H1 (cell line): ENCODE data around the gene SIRT6. TPM values are rescaled to one million over a fixed set of nuclear protein-coding genes. Genes with fewer than 3 reads are reported as not detected.

Experiments used
- CTCF ChIA-PET: fragments of 300-600 bp; sonication (Branson Sonifier 250); formaldehyde crosslinking; loops from one replicate; lab custom pipeline; 2021; ENCODE audit not compliant: partially characterized antibody; lab: Charles Lee
- POLR2A ChIA-PET: fragments of 300-600 bp; sonication (Branson Sonifier 250); formaldehyde crosslinking; loops from one replicate; lab custom pipeline; 2021; ENCODE audit warnings: inconsistent platforms; ENCODE audit not compliant: partially characterized antibody; lab: Charles Lee
- DNase-seq, 2 experiments: peaks; one replicate each; pipeline versions ENCODE4 v3.0.0 to v3.0.0-alpha.2; 2010 to 2022; ENCODE audit warnings: low spot score in 2 of 2, low read depth in 1 of 2, mixed read lengths in 1 of 2
- FAIRE-seq: peaks from 2 replicates; lab custom pipeline; 2011; peaks lifted over from hg19 to GRCh38; lab: Jason Lieb, UNC
- H2AFZ ChIP-seq: 2 replicates; pipeline ENCODE4 v1.8.1; 2012; ENCODE audit warnings: low read length, inconsistent platforms
- H2AK5ac ChIP-seq: 2 replicates; pipeline ENCODE4 v1.6.1; 2013; ENCODE audit warnings: low read depth, low read length
- H2BK120ac ChIP-seq: replicated peaks from 2 replicates; pipeline ENCODE3; 2013; ENCODE audit warnings: low read depth, low read length, inconsistent platforms
- H2BK12ac ChIP-seq: 2 replicates; pipeline ENCODE4 v1.6.1; 2013; ENCODE audit warnings: low read depth, low read length
- H2BK15ac ChIP-seq: 2 replicates; pipeline ENCODE4 v1.6.1; 2013; ENCODE audit warnings: low read length
- H2BK20ac ChIP-seq: 2 replicates; pipeline ENCODE4 v1.6.1; 2013; ENCODE audit warnings: low read length
- H2BK5ac ChIP-seq: 2 replicates; pipeline ENCODE4 v1.6.1; 2013; ENCODE audit warnings: low read depth, low read length
- H3K14ac ChIP-seq: 2 replicates; pipeline ENCODE4 v1.6.1; 2013; ENCODE audit warnings: inconsistent platforms; ENCODE audit not compliant: insufficient read length
- H3K18ac ChIP-seq: 2 replicates; pipeline ENCODE4 v1.6.1; 2013; ENCODE audit warnings: low read length; ENCODE audit errors: extremely low read depth
- H3K23ac ChIP-seq: 2 replicates; pipeline ENCODE4 v1.6.1; 2013; ENCODE audit warnings: inconsistent platforms; ENCODE audit not compliant: insufficient read length
- H3K23me2 ChIP-seq: 2 replicates; pipeline ENCODE4 v1.6.1; 2013; ENCODE audit warnings: low read depth, low read length
- H3K27ac ChIP-seq: 2 replicates; pipeline ENCODE4 v1.6.1; 2011; ENCODE audit warnings: low read depth, low read length, inconsistent platforms
- H3K27me3 ChIP-seq, 4 experiments: replicated peaks in 1 of 4; 1 replicate in 1 of 4; 2 replicates in 3 of 4; pipeline versions ENCODE4 v1.6.1 to v1.8.1; 2011 to 2013; ENCODE audit warnings: low read length in 3 of 4, mild to moderate bottlenecking in 3 of 4, inconsistent platforms in 2 of 4, mixed read lengths in 2 of 4, moderate library complexity in 1 of 4; ENCODE audit not compliant: control insufficient read depth in 3 of 4, insufficient read depth in 3 of 4; ENCODE audit errors: extremely low read depth in 1 of 4
- H3K36me3 ChIP-seq, 4 experiments: 2 replicates each; pipeline versions ENCODE4 v1.6.1 to v1.8.1; 2011 to 2013; ENCODE audit warnings: mild to moderate bottlenecking in 4 of 4, low read length in 3 of 4, moderate library complexity in 2 of 4, control low read depth in 1 of 4, inconsistent platforms in 1 of 4; ENCODE audit not compliant: insufficient read depth in 4 of 4, control insufficient read depth in 2 of 4
- H3K4ac ChIP-seq: replicated peaks from 2 replicates; pipeline ENCODE3; 2013; ENCODE audit warnings: low read length, low read depth, mixed read lengths, inconsistent platforms; ENCODE audit not compliant: insufficient read length
- H3K4me1 ChIP-seq, 4 experiments: replicated peaks in 1 of 4; 1 replicate in 1 of 4; 2 replicates in 3 of 4; pipeline versions ENCODE4 v1.6.1 to v1.8.1; 2011 to 2013; ENCODE audit warnings: low read length in 3 of 4, inconsistent platforms in 2 of 4, mixed read lengths in 1 of 4; ENCODE audit not compliant: insufficient read depth in 4 of 4, control insufficient read depth in 3 of 4
- H3K4me2 ChIP-seq, 2 experiments: 2 replicates each; pipeline versions ENCODE4 v1.6.1 to v1.8.1; 2011 to 2013; ENCODE audit warnings: low read depth in 2 of 2, low read length in 2 of 2, control low read depth in 1 of 2, inconsistent platforms in 1 of 2, mild to moderate bottlenecking in 1 of 2; ENCODE audit not compliant: insufficient read depth in 1 of 2
- H3K4me3 ChIP-seq, 4 experiments: fragments of 200-600, 300-600 bp in 1 of 4; sonication (generic), shearing (Covaris generic), sonication (Bioruptor Twin) in 1 of 4; 2 replicates each; pipeline versions ENCODE4 v1.5.1 to v1.8.1; 2011 to 2016; ENCODE audit warnings: low read length in 4 of 4, low read depth in 3 of 4, control low read depth in 2 of 4, inconsistent platforms in 2 of 4, mild to moderate bottlenecking in 2 of 4, mixed read lengths in 1 of 4, moderate library complexity in 1 of 4; ENCODE audit not compliant: insufficient read depth in 2 of 4; ENCODE audit errors: extremely low read depth in 1 of 4
- H3K56ac ChIP-seq: replicated peaks from 2 replicates; pipeline ENCODE3; 2013; ENCODE audit warnings: low read depth, mild to moderate bottlenecking, mixed read lengths, low read length, inconsistent platforms; ENCODE audit not compliant: insufficient read length
- H3K79me1 ChIP-seq: 2 replicates; pipeline ENCODE4 v1.6.1; 2013; ENCODE audit warnings: low read depth, low read length, control low read depth
- H3K79me2 ChIP-seq, 2 experiments: 2 replicates each; pipeline versions ENCODE4 v1.6.1 to v1.8.1; 2012 to 2013; ENCODE audit warnings: low read length in 2 of 2, mild to moderate bottlenecking in 2 of 2, inconsistent platforms in 1 of 2; ENCODE audit not compliant: insufficient read depth in 2 of 2, control insufficient read depth in 1 of 2
- H3K9ac ChIP-seq, 4 experiments: replicated peaks in 1 of 4; 1 replicate in 1 of 4; 2 replicates in 3 of 4; pipeline versions ENCODE4 v1.6.1 to v1.8.1; 2011 to 2013; ENCODE audit warnings: low read depth in 3 of 4, low read length in 3 of 4, control low read depth in 2 of 4, mild to moderate bottlenecking in 2 of 4, moderate library complexity in 2 of 4, inconsistent platforms in 1 of 4; ENCODE audit errors: extremely low read depth in 1 of 4
- H3K9me3 ChIP-seq, 2 experiments: 2 replicates each; pipeline versions ENCODE4 v1.6.1 to v1.8.1; 2012 to 2013; ENCODE audit warnings: mild to moderate bottlenecking in 2 of 2, moderate library complexity in 2 of 2, control low read depth in 1 of 2, inconsistent platforms in 1 of 2, low read depth in 1 of 2, low read length in 1 of 2, mixed read lengths in 1 of 2; ENCODE audit not compliant: insufficient read depth in 2 of 2
- H4K20me1 ChIP-seq, 2 experiments: replicated peaks in 1 of 2; 2 replicates each; pipeline versions ENCODE3 to v1.8.1; 2011 to 2013; ENCODE audit warnings: inconsistent platforms in 2 of 2, low read length in 2 of 2, mild to moderate bottlenecking in 1 of 2; ENCODE audit not compliant: insufficient read depth in 2 of 2, control insufficient read depth in 1 of 2
- H4K5ac ChIP-seq: 2 replicates; pipeline ENCODE4 v1.6.1; 2013; ENCODE audit warnings: low read length, low read depth, mixed read lengths, inconsistent platforms; ENCODE audit not compliant: insufficient read length
- H4K8ac ChIP-seq: 2 replicates; pipeline ENCODE4 v1.8.0; 2013; ENCODE audit warnings: mild to moderate bottlenecking, moderate library complexity, low read length, inconsistent platforms; ENCODE audit not compliant: insufficient read depth; ENCODE audit errors: extremely low read depth
- H4K91ac ChIP-seq: replicated peaks from 2 replicates; pipeline ENCODE3; 2013; ENCODE audit warnings: low read length, mixed read lengths, inconsistent platforms; ENCODE audit not compliant: insufficient read length
- BACH1 ChIP-seq: IDR thresholded peaks from 2 replicates; pipeline ENCODE4 v1.6.1; 2012; ENCODE audit warnings: low read length, improper control_type of control experiment
- BRCA1 ChIP-seq: IDR thresholded peaks from 2 replicates; pipeline ENCODE4 v1.6.1; 2012; ENCODE audit warnings: low read depth, low read length, improper control_type of control experiment
- CHD2 ChIP-seq: IDR thresholded peaks from 2 replicates; pipeline ENCODE4 v1.6.1; 2012; ENCODE audit warnings: low read length, improper control_type of control experiment
- JUND ChIP-seq: IDR thresholded peaks from 2 replicates; pipeline ENCODE4 v1.6.1; 2011; ENCODE audit warnings: mild to moderate bottlenecking, improper control_type of control experiment, low read length
- KDM1A ChIP-seq: fragments of 200-600, 300-600 bp; sonication (generic); IDR thresholded peaks from 2 replicates; pipeline ENCODE4 v1.7.1; 2016; ENCODE audit warnings: mild to moderate bottlenecking, low read length, borderline replicate concordance
- KDM4A ChIP-seq: IDR thresholded peaks from one replicate; pipeline ENCODE4 v1.7.1; 2012; ENCODE audit warnings: low read depth, mild to moderate bottlenecking, moderate library complexity, low read length, inconsistent platforms; ENCODE audit not compliant: severe bottlenecking
- POLR2A ChIP-seq, 2 experiments: IDR thresholded peaks; 1 replicate in 1 of 2; 2 replicates in 1 of 2; pipeline ENCODE4 v1.6.1; 2011; ENCODE audit warnings: low read depth in 2 of 2, low read length in 2 of 2, mild to moderate bottlenecking in 2 of 2; ENCODE audit errors: control extremely low read depth in 1 of 2
- SP1 ChIP-seq: IDR thresholded peaks from 2 replicates; pipeline ENCODE4 v1.6.1; 2011; ENCODE audit warnings: low read depth, low read length
- YY1 ChIP-seq: IDR thresholded peaks from 2 replicates; pipeline ENCODE4 v1.6.1; 2011; ENCODE audit warnings: low read depth, mild to moderate bottlenecking, low read length
- WGBS, 2 experiments: shearing (Covaris generic) in 1 of 2; methylation state at CpG; one replicate each; pipeline versions ENCODE4 v1.1.6 to v1.1.7; 2013 to 2015; ENCODE audit warnings: low lambda C conversion rate in 2 of 2, mixed read lengths in 2 of 2, inconsistent platforms in 1 of 2, low coverage in 1 of 2, missing lambda C conversion rate in 1 of 2; ENCODE audit not compliant: insufficient replicate concordance in 2 of 2, insufficient coverage in 1 of 2, insufficient read length in 1 of 2; ENCODE audit errors: extremely low coverage in 1 of 2, missing lambda C conversion rate in 1 of 2; 5-methylcytosine and 5-hydroxymethylcytosine counted together
- polyA plus RNA-seq, 7 experiments: library from polyadenylated mRNA; depleted of rRNA in 3 of 7; stranded (reverse) in 5 of 7; unstranded in 2 of 7; fragments of >200 nt in 5 of 7; fragments of 200-250 nt in 2 of 7; gene quantifications; 1 replicate in 5 of 7; 2 replicates in 1 of 7; 4 replicates in 1 of 7; pipeline versions ENCODE4 v1.2.1 to v1.2.3, GENCODE V29; 2011 to 2013; ENCODE audit warnings: missing spikeins in 2 of 7, mixed read lengths in 2 of 7
- total RNA-seq: library from RNA; stranded (reverse); fragmentation: NEBNext Ultra II Directional; extraction: Animal tissue kit (Norgen Biotek cat#: 25700); gene quantifications from 2 replicates; pipeline ENCODE4 v1.2.1, GENCODE V29; 2021

SIRT6 gene
- total and polyA plus RNA-seq, 2 of the 8 experiments (the other 6 are each of a cell fraction or from before 2014, with no cell fraction given): 25.2 to 27.0 TPM

- H2BK120ac ChIP-seq: no peak overlapping the region
- H2AFZ ChIP-seq: no peak overlapping the region
- no peak overlapping the region for H2BK20ac ChIP-seq
- TF ChIP-seq BACH1: no peak
- TF ChIP-seq YY1: no peak
- TF ChIP-seq POLR2A (IDR thresholded peaks at IDR 0.05; ENCODE audit: control extremely low read depth in 1 of 2, low read depth in 2 of 2, low read length in 2 of 2): no peak
- no peak for TF ChIP-seq KDM4A
- TF ChIP-seq KDM1A: no peak
- no peak for TF ChIP-seq JUND
- no peak for TF ChIP-seq SP1
- no peak for TF ChIP-seq BRCA1
- no peak for TF ChIP-seq CHD2
- TF ChIP-seq, all 59 proteins: peak for 0
- no peak overlapping the region for H3K27ac ChIP-seq
- peaks cover 0 to 2% of the 10 kb centered on the region in 2 experiments for H4K20me1 ChIP-seq
- no peak overlapping the region for H3K4me2 ChIP-seq
- WGBS, 2 experiments: 96% methylated on average over 15 of the region's 15 CpGs; no CpG with 5 or more reads in 1 of the 2 experiments
- H3K9me3 ChIP-seq: no peaks in the 10 kb centered on the region
- no peak overlapping the region for H2AK5ac ChIP-seq
- peaks cover 0 to 7% (median 0%) of the 10 kb centered on the region in 4 experiments; a peak in 3 of 8 replicates for H3K36me3 ChIP-seq
- ChIA-PET POLR2A (interaction anchor here (0.6 kb wide), 1 partner anchor 98 kb away, joined by 3 read pairs; no protein-coding TSS in a partner anchor), CTCF (interaction anchor here (0.6 to 0.7 kb wide), 3 partner anchors 9 to 401 kb away, joined by 3 to 4 read pairs (median 3); no protein-coding TSS in a partner anchor)
- no peaks in the 10 kb centered on the region for H3K79me2 ChIP-seq
- H3K4me1 ChIP-seq: peaks cover 0 to 5% (median 3%) of the 10 kb centered on the region in 4 experiments; a peak in 3 of 7 replicates
- no peaks in the 10 kb centered on the region for H3K27me3 ChIP-seq
- H3K4me3 ChIP-seq: no peak overlapping the region
- no peak overlapping the region for H4K8ac ChIP-seq
- H3K4ac ChIP-seq: no peak overlapping the region
- FAIRE-seq (no peak), DNase-seq (no peak)
- no peak overlapping the region for H3K23ac ChIP-seq
- no peak overlapping the region for H3K14ac ChIP-seq
- H3K23me2 ChIP-seq: no peaks in the 10 kb centered on the region; the same call in 1 of the 2 replicates
- no peak overlapping the region for H4K5ac ChIP-seq
- H3K79me1 ChIP-seq: no peaks in the 10 kb centered on the region
- no peak overlapping the region for H4K91ac ChIP-seq
- H3K56ac ChIP-seq: no peak overlapping the region
- H2BK5ac ChIP-seq: no peak overlapping the region; the same call in 1 of the 2 replicates
- H3K9ac ChIP-seq: no peak overlapping the region
- no peak overlapping the region for H2BK15ac ChIP-seq
- H3K18ac ChIP-seq: no peak overlapping the region
- no peak overlapping the region for H2BK12ac ChIP-seq
Measured at GRCh38 chr19:4224470-4224869, 42.1 kb upstream of the SIRT6 start.
